ENCODE data around the gene HBEGF. TPM values are rescaled to one million over a fixed set of nuclear protein-coding genes. Genes with fewer than 3 reads are reported as not detected.

HBEGF gene
- total RNA-seq, 1 donor, result 2.5 TPM

GRCh38 chr5:140287801-140288521 is 58.4 kb downstream of the HBEGF start:
- Histone ChIP-seq H3K4me1 (ENCODE audit: insufficient read depth, low read length) (peaks cover 9% of the 10 kb centered on the region), H2AFZ (ENCODE audit: low read length) (no peak overlapping the region), H4K20me1 (ENCODE audit: insufficient read depth, low read length) (peaks cover 8% of the 10 kb centered on the region), H3K79me2 (ENCODE audit: insufficient read depth, low read length) (peaks cover 82% of the 10 kb centered on the region), H3K27me3 (ENCODE audit: insufficient read depth, low read length) (no peaks in the 10 kb centered on the region), H3K4me2 (ENCODE audit: insufficient read depth, low read length) (no peak overlapping the region), H3K4me3 (ENCODE audit: insufficient read depth, low read length) (no peak overlapping the region), H3K36me3 (ENCODE audit: insufficient read depth, low read length) (no peaks in the 10 kb centered on the region), H3K27ac (ENCODE audit: low read depth, low read length) (no peak overlapping the region), H3K9me3 (ENCODE audit: low read depth, low read length) (no peaks in the 10 kb centered on the region)
- no peak for DNase-seq (ENCODE audit: insufficient read length, low spot score, missing footprints)
- no peak for TF ChIP-seq CTCF (IDR thresholded peaks at IDR 0.05; ENCODE audit: extremely low read depth, low read depth, low read length)

GRCh38 chr5:140286424-140286823 is 60.0 kb downstream of the HBEGF start:
- Histone ChIP-seq H4K20me1 (ENCODE audit: insufficient read depth, low read length) (peaks cover 8% of the 10 kb centered on the region), H2AFZ (ENCODE audit: low read length) (no peak overlapping the region), H3K4me1 (ENCODE audit: insufficient read depth, low read length) (no peaks in the 10 kb centered on the region), H3K36me3 (ENCODE audit: insufficient read depth, low read length) (no peaks in the 10 kb centered on the region), H3K4me3 (ENCODE audit: insufficient read depth, low read length) (no peak overlapping the region), H3K27me3 (ENCODE audit: insufficient read depth, low read length) (no peaks in the 10 kb centered on the region), H3K27ac (ENCODE audit: low read depth, low read length) (no peak overlapping the region), H3K4me2 (ENCODE audit: insufficient read depth, low read length) (no peak overlapping the region), H3K9me3 (ENCODE audit: low read depth, low read length) (no peaks in the 10 kb centered on the region), H3K79me2 (ENCODE audit: insufficient read depth, low read length) (peaks cover 85% of the 10 kb centered on the region)
- no peak for TF ChIP-seq CTCF (IDR thresholded peaks at IDR 0.05; ENCODE audit: extremely low read depth, low read depth, low read length)
- no peak for DNase-seq (ENCODE audit: insufficient read length, low spot score, missing footprints)

GRCh38 chr5:140284013-140284412 is 62.4 kb downstream of the HBEGF start:
- H2AFZ ChIP-seq (ENCODE audit: low read length), result no peak overlapping the region
- no peak overlapping the region for H3K27ac ChIP-seq (ENCODE audit: low read depth, low read length)
- no peaks in the 10 kb centered on the region for H3K27me3 ChIP-seq (ENCODE audit: insufficient read depth, low read length)
- H3K4me3 ChIP-seq (ENCODE audit: insufficient read depth, low read length), result no peak overlapping the region
- no peaks in the 10 kb centered on the region for H4K20me1 ChIP-seq (ENCODE audit: insufficient read depth, low read length)
- peaks cover 61% of the 10 kb centered on the region for H3K79me2 ChIP-seq (ENCODE audit: insufficient read depth, low read length)
- no peak for DNase-seq (ENCODE audit: insufficient read length, low spot score, missing footprints)
- TF ChIP-seq CTCF (IDR thresholded peaks at IDR 0.05; ENCODE audit: extremely low read depth, low read depth, low read length), result no peak
- H3K4me1 ChIP-seq (ENCODE audit: insufficient read depth, low read length), result no peaks in the 10 kb centered on the region
- no peaks in the 10 kb centered on the region for H3K36me3 ChIP-seq (ENCODE audit: insufficient read depth, low read length)
- H3K9me3 ChIP-seq (ENCODE audit: low read depth, low read length), result no peaks in the 10 kb centered on the region
- H3K4me2 ChIP-seq (ENCODE audit: insufficient read depth, low read length), result no peak overlapping the region

Other genes with a start within 250 kb of the HBEGF start
- 29.7 and 30.1 TPM in 2 replicates for gene PURA, start 232.5 kb downstream of the HBEGF start, total RNA-seq
- gene IGIP, start 220.7 kb downstream of the HBEGF start, total RNA-seq, result 10.5 and 13.0 TPM in 2 replicates
- 24.2 and 27.9 TPM in 2 replicates for gene CYSTM1, start 171.4 kb downstream of the HBEGF start, total RNA-seq
- 58.3 and 65.9 TPM in 2 replicates for gene PFDN1, start 43.5 kb downstream of the HBEGF start, total RNA-seq
- gene SLC4A9, start 13.6 kb upstream of the HBEGF start, total RNA-seq, result not detected in 2 replicates
- 81.1 and 87.8 TPM in 2 replicates for gene ANKHD1, start 55.2 kb upstream of the HBEGF start, total RNA-seq
- 3.8 and 4.7 TPM in 2 replicates for gene EIF4EBP3, start 201.1 kb upstream of the HBEGF start, total RNA-seq
- gene SRA1, start 210.9 kb upstream of the HBEGF start, total RNA-seq, result 28.2 and 35.7 TPM in 2 replicates
- 19.7 and 24.2 TPM in 2 replicates for gene APBB3, start 218.0 kb upstream of the HBEGF start, total RNA-seq
- 17.4 and 20.6 TPM in 2 replicates for gene SLC35A4, start 218.2 kb upstream of the HBEGF start, total RNA-seq

Data from osteoblast (primary cell).